H1 (cell line): ENCODE results near the gene NAV2. TPM values are rescaled to one million over a fixed set of nuclear protein-coding genes. Genes with fewer than 3 reads are reported as not detected.

Source experiments
- RNF2 ChIP-seq: fragments of 200-900, 300-1000 bp; sonication (generic); IDR thresholded peaks from 2 replicates; pipeline ENCODE4 v1.7.1; 2016; ENCODE audit warnings: borderline replicate concordance, low read depth, mild to moderate bottlenecking, antibody characterized with exemption, low read length; ENCODE audit not compliant: poor library complexity, severe bottlenecking; ENCODE audit errors: missing control alignments
- TAF1 ChIP-seq: IDR thresholded peaks from 2 replicates; pipeline ENCODE4 v1.6.1; 2011; ENCODE audit warnings: mild to moderate bottlenecking, low read depth, low read length
- ZNF274 ChIP-seq: IDR thresholded peaks from 2 replicates; pipeline ENCODE4 v1.7.0; 2012; ENCODE audit warnings: low read length, borderline replicate concordance; ENCODE audit errors: extremely low read depth
- polyA plus RNA-seq, 7 experiments: library from polyadenylated mRNA; depleted of rRNA in 3 of 7; stranded (reverse) in 5 of 7; unstranded in 2 of 7; fragments of >200 nt in 5 of 7; fragments of 200-250 nt in 2 of 7; gene quantifications; 1 replicate in 5 of 7; 2 replicates in 1 of 7; 4 replicates in 1 of 7; pipeline versions ENCODE4 v1.2.1 to v1.2.3, GENCODE V29; 2011 to 2013; ENCODE audit warnings: missing spikeins in 2 of 7, mixed read lengths in 2 of 7
- total RNA-seq: library from RNA; stranded (reverse); fragmentation: NEBNext Ultra II Directional; extraction: Animal tissue kit (Norgen Biotek cat#: 25700); gene quantifications from 2 replicates; pipeline ENCODE4 v1.2.1, GENCODE V29; 2021

Gene NAV2
- total and polyA plus RNA-seq, 2 of the 8 experiments (the other 6 are each of a cell fraction or from before 2014, with no cell fraction given) = 35.6 to 73.6 TPM

GRCh38 chr11:20105427-20105826 lies 392.8 kb downstream of the NAV2 start (continued):
- TF ChIP-seq RNF2 (no peak), TAF1 (no peak), ZNF274 (no peak)
